Smooth muscle cell (in vitro differentiated cells): ENCODE data around the gene SGF29. TPM values are rescaled to one million over a fixed set of nuclear protein-coding genes. Genes with fewer than 3 reads are reported as not detected.
"Not testable (repeated sequence)": the region's sequence is repeated elsewhere in the genome, so short reads cannot be mapped to it uniquely, and the experiment has no call there.

Source experiments
- DNase-seq: peaks from one replicate; lab custom pipeline; 2025; ENCODE audit not compliant: unreplicated experiment; lab: John Stamatoyannopoulos, UW
- H2AFZ ChIP-seq: fragments of 200-600 bp; sonication (generic); 2 replicates; pipeline ENCODE4 v1.6.0; 2016; ENCODE audit warnings: antibody characterized with exemption, low read depth, mild to moderate bottlenecking
- H3F3A ChIP-seq: fragments of 200-600 bp; sonication (generic); 2 replicates; pipeline ENCODE4 v1.6.0; 2017; ENCODE audit warnings: antibody characterized with exemption, low read depth
- H3K27ac ChIP-seq: fragments of 200-600 bp; sonication (generic); 2 replicates; pipeline ENCODE4 v1.5.1; 2016; ENCODE audit warnings: low read depth, mild to moderate bottlenecking
- H3K27me3 ChIP-seq: fragments of 200-600 bp; sonication (generic); 2 replicates; pipeline ENCODE4 v1.6.1; 2016; ENCODE audit warnings: low read depth, mild to moderate bottlenecking
- H3K36me3 ChIP-seq: fragments of 200-600 bp; sonication (generic); 2 replicates; pipeline ENCODE4 v1.5.1; 2016; ENCODE audit warnings: low read depth
- H3K4me1 ChIP-seq: fragments of 200-600 bp; sonication (generic); 2 replicates; pipeline ENCODE4 v1.5.1; 2016; ENCODE audit warnings: low read depth
- H3K4me2 ChIP-seq: fragments of 200-600 bp; sonication (generic); 2 replicates; pipeline ENCODE4 v1.6.0; 2016; ENCODE audit warnings: mild to moderate bottlenecking
- H3K4me3 ChIP-seq: fragments of 200-600 bp; sonication (generic); 2 replicates; pipeline ENCODE4 v1.5.1; 2016; ENCODE audit warnings: mild to moderate bottlenecking
- H3K79me2 ChIP-seq: fragments of 200-600 bp; sonication (generic); 2 replicates; pipeline ENCODE4 v1.6.0; 2016; ENCODE audit warnings: low read depth, mild to moderate bottlenecking
- H3K9ac ChIP-seq: fragments of 200-600 bp; sonication (generic); 2 replicates; pipeline ENCODE4 v1.6.0; 2016; ENCODE audit warnings: low read depth
- H3K9me3 ChIP-seq: fragments of 200-600 bp; sonication (generic); replicated peaks from 2 replicates; pipeline ENCODE4 v1.5.1; 2016; ENCODE audit warnings: low read depth
- H4K20me1 ChIP-seq: fragments of 200-600 bp; sonication (generic); 2 replicates; pipeline ENCODE4 v1.6.0; 2016; ENCODE audit warnings: low read depth
- WGBS: methylation state at CpG from one replicate; pipeline ENCODE4 v1.1.7; 2016; ENCODE audit warnings: low lambda C conversion rate; 5-methylcytosine and 5-hydroxymethylcytosine counted together
- polyA plus RNA-seq: library from polyadenylated mRNA; unstranded; fragments of >200 nt; fragmentation: Nextera tagmentation; extraction: Ambion mirVana; gene quantifications from 2 replicates; pipeline ENCODE4 v1.2.1, GENCODE V29; 2016
- total RNA-seq: library from RNA; depleted of rRNA; stranded (reverse); fragments of >200 nt; gene quantifications from 2 replicates; pipeline ENCODE4 v1.2.3, GENCODE V29; 2014
- TF ChIP-seq, protein P1 (sequence below): fragments of 200-600 bp; sonication (generic); IDR thresholded peaks from 2 replicates; pipeline ENCODE4 v1.5.1; 2017; ENCODE audit warnings: borderline replicate concordance, mild to moderate bottlenecking, antibody characterized with exemption; ENCODE audit not compliant: insufficient read depth, poor library complexity, severe bottlenecking

Gene SGF29
- total and polyA plus RNA-seq, 2 experiments from 2014 or later: 5.7 to 9.4 TPM

GRCh38 chr16:28604186-28604565, 50.5 kb downstream of the SGF29 start:
- DNase-seq: no peak
- H3K27ac ChIP-seq: no peak overlapping the region
- no peaks in the 10 kb centered on the region for H3K4me1 ChIP-seq
- TF ChIP-seq, protein P1, sequence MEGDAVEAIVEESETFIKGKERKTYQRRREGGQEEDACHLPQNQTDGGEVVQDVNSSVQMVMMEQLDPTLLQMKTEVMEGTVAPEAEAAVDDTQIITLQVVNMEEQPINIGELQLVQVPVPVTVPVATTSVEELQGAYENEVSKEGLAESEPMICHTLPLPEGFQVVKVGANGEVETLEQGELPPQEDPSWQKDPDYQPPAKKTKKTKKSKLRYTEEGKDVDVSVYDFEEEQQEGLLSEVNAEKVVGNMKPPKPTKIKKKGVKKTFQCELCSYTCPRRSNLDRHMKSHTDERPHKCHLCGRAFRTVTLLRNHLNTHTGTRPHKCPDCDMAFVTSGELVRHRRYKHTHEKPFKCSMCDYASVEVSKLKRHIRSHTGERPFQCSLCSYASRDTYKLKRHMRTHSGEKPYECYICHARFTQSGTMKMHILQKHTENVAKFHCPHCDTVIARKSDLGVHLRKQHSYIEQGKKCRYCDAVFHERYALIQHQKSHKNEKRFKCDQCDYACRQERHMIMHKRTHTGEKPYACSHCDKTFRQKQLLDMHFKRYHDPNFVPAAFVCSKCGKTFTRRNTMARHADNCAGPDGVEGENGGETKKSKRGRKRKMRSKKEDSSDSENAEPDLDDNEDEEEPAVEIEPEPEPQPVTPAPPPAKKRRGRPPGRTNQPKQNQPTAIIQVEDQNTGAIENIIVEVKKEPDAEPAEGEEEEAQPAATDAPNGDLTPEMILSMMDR: no peak
- H3K36me3 ChIP-seq: no peaks in the 10 kb centered on the region
- H3K27me3 ChIP-seq: peaks cover 9% of the 10 kb centered on the region
- no peaks in the 10 kb centered on the region for H4K20me1 ChIP-seq
- no peak overlapping the region for H3K4me3 ChIP-seq
- no peaks in the 10 kb centered on the region for H3K9me3 ChIP-seq
- no peak overlapping the region for H2AFZ ChIP-seq
- no peaks in the 10 kb centered on the region for H3K79me2 ChIP-seq
- 85% methylated on average over 8 of the region's 8 CpGs for WGBS
- no peaks in the 10 kb centered on the region for H3F3A ChIP-seq
- no peak overlapping the region for H3K4me2 ChIP-seq
- no peak overlapping the region for H3K9ac ChIP-seq

DNA sequence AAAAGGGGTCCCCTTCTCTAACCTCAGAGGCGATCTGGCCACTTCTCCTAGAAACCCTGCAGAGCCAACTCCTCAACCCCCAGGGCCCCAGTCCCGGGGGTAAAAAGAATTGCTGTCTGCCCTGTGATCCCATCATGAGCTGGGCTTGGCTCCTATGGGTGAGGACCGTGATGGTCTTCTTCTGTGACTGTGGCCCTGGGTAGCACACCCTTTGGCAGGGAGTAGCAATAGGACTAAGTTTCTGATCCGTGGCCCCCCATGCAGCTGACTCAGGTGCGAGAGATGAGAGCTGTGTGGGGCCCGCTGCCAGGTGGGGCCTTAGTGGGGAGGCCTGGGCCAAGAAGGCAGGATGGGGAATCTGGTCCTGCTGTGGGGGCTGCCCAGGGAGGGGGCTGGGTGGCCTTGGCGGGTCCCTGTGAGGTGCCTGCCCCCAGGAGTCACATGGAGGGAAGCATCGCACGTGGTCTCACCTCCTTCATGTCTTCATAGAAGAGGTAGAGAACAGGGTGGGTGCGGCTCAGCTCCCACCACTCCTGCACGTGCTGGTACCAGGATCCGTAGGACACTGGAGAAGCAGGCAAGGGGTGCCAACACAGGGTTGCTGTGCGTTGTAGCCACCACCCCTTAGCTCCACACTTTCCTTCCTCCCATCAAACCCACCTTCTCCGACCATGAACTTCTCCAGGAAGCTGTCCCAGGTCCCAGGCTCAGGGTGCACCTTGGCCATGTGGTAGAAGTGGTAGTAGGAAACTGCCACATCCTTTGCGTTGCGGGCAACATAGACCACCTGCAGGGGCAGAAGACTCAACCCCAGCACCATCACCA, 52.8 kb downstream of the SGF29 start:
- H3K4me1 ChIP-seq: no peaks in the 10 kb centered on the region
- no peaks in the 10 kb centered on the region for H3K79me2 ChIP-seq
- no peak overlapping the region for H3K4me2 ChIP-seq
- H3K4me3 ChIP-seq: no peak overlapping the region
- H3K9ac ChIP-seq: no peak overlapping the region
- H3K27ac ChIP-seq: no peak overlapping the region
- no peaks in the 10 kb centered on the region for H3K9me3 ChIP-seq
- TF ChIP-seq, protein P1: no peak
- WGBS: 86% methylated on average over 16 of the region's 16 CpGs
- no peaks in the 10 kb centered on the region for H3F3A ChIP-seq
- H4K20me1 ChIP-seq: no peaks in the 10 kb centered on the region
- H2AFZ ChIP-seq: no peak overlapping the region
- DNase-seq: no peak
- H3K27me3 ChIP-seq: peaks cover 5% of the 10 kb centered on the region
- no peaks in the 10 kb centered on the region for H3K36me3 ChIP-seq

DNA sequence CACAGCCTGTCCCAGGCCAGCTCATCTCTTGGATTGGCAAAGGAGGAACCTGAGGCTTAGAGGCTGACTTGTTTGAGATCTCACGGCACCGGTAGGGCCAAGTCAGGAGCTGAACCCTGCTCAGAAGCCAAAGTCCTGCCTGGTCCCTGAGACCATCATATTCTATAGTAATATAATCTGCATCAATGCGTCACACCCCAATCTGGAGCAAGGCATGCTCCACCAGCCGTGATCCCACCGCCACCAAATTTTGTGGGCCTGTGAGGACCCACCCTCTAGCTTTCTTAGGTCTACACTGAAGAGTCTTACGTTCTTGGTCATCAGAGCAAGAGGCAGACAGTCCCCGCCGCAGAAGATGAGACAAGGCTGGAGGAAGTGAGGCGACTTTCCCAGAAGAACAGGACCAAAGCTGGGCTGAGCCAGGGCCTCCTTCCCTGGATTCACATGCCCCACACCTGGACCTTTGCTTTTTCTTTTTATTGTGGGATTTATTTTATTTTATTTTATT, 53.5 kb downstream of the SGF29 start:
- Histone ChIP-seq H3K27me3 (peaks cover 2% of the 10 kb centered on the region), H3K4me2 (no peak overlapping the region), H3F3A (no peaks in the 10 kb centered on the region), H3K9me3 (no peaks in the 10 kb centered on the region), H3K36me3 (no peaks in the 10 kb centered on the region), H3K79me2 (no peaks in the 10 kb centered on the region), H3K4me3 (no peak overlapping the region), H3K9ac (no peak overlapping the region), H2AFZ (no peak overlapping the region), H4K20me1 (no peaks in the 10 kb centered on the region), H3K27ac (no peak overlapping the region), H3K4me1 (no peaks in the 10 kb centered on the region)
- DNase-seq: no peak
- TF ChIP-seq, protein P1: no peak
- 98% methylated on average over 9 of the region's 9 CpGs for WGBS

GRCh38 chr16:28607681-28608495, 54.2 kb downstream of the SGF29 start:
- H3K4me1 ChIP-seq, H3K9ac ChIP-seq, H3F3A ChIP-seq, H3K27me3 ChIP-seq, H3K36me3 ChIP-seq, H3K4me2 ChIP-seq, H3K9me3 ChIP-seq, H3K79me2 ChIP-seq, H3K27ac ChIP-seq, H2AFZ ChIP-seq, H3K4me3 ChIP-seq, DNase-seq, H4K20me1 ChIP-seq: not testable (repeated sequence)
- 97% methylated on average over 10 of the region's 10 CpGs for WGBS

DNA sequence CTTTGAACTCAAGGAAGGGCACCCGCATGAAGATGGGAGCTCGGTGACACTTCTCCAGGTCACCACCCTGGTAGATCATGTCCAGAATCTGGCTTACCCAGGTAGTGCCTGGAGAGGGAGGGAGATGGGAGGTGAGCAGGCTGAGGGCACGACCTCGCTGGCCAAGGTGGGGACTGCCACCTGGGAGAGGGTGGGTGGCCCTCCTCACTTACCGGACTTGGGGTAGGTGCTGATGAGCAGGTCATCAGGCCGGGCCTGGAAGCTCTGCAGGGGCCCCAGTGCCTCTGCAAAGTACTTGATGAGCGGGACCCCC, 54.7 kb downstream of the SGF29 start:
- H3K9ac ChIP-seq, H3K79me2 ChIP-seq, H3K4me1 ChIP-seq, H3K27me3 ChIP-seq, H3K9me3 ChIP-seq, H4K20me1 ChIP-seq, H3K36me3 ChIP-seq, H3K27ac ChIP-seq, DNase-seq, H2AFZ ChIP-seq, H3K4me2 ChIP-seq, H3F3A ChIP-seq, H3K4me3 ChIP-seq: not testable (repeated sequence)
- 96% methylated on average over 7 of the region's 7 CpGs for WGBS
